ENCODE results near the gene TM9SF2. TPM values are rescaled to one million over a fixed set of nuclear protein-coding genes. Genes with fewer than 3 reads are reported as not detected.

TM9SF2 gene
- polyA plus RNA-seq, 3 donors = 54.0 to 255 (median 218) TPM

- no peaks in the 10 kb centered on the region for H3K9me3 ChIP-seq (replicated peaks in 1 of 2; ENCODE audit: control insufficient read depth in 1 of 2, insufficient read depth in 1 of 2, low read length in 2 of 2)
Measured at GRCh38 chr13:99587893-99588606, 86.8 kb downstream of the TM9SF2 start.

GRCh38 chr13:99589575-99589974 lies 88.3 kb downstream of the TM9SF2 start:
- intact Hi-C loops (cut with micrococcal nuclease) = no loop called here
- H3K27ac Mint-ChIP-seq = no peak overlapping the region
- H3K4me3 Mint-ChIP-seq = no peak overlapping the region
- Histone ChIP-seq H3K9ac (ENCODE audit: insufficient read depth, low read length, poor library complexity, severe bottlenecking) (no peak overlapping the region), H4K20me1 (ENCODE audit: insufficient read depth, low read length) (no peaks in the 10 kb centered on the region), H3K4me2 (replicated peaks; ENCODE audit: extremely low read depth, low read length, poor library complexity, severe bottlenecking) (no peak overlapping the region), H3K27me3 (ENCODE audit: control insufficient read depth in 2 of 2, insufficient read depth in 2 of 2, low read length in 2 of 2) (no peaks in the 10 kb centered on the region), H2AFZ (ENCODE audit: insufficient read depth, low read depth, low read length, poor library complexity, severe bottlenecking) (no peak overlapping the region), H3K4me3 (replicated peaks in 1 of 3; ENCODE audit: low read depth in 2 of 3, low read length in 3 of 3) (no peak overlapping the region), H3K79me2 (ENCODE audit: insufficient read depth, low read length) (no peaks in the 10 kb centered on the region), H3K36me3 (replicated peaks in 1 of 2; ENCODE audit: control insufficient read depth in 1 of 2, insufficient read depth in 2 of 2, low read length in 2 of 2) (no peaks in the 10 kb centered on the region), H3K4me1 (ENCODE audit: control insufficient read depth in 1 of 2, insufficient read depth in 2 of 2, low read length in 2 of 2) (no peaks in the 10 kb centered on the region), H3K9me3 (replicated peaks in 1 of 2; ENCODE audit: control insufficient read depth in 1 of 2, insufficient read depth in 1 of 2, low read length in 2 of 2) (no peaks in the 10 kb centered on the region), H3K27ac (ENCODE audit: low read depth in 1 of 2, low read length in 2 of 2) (no peak overlapping the region)
- 97% methylated on average over 3 of the region's 6 CpGs for WGBS (ENCODE audit: insufficient coverage)
- no peaks in the 10 kb centered on the region for H3K9me3 Mint-ChIP-seq
- no peak for DNase-seq
- H3K4me1 Mint-ChIP-seq = no peaks in the 10 kb centered on the region
- peaks cover 1 to 5% (median 4%) of the 10 kb centered on the region in 3 donors for H3K27me3 Mint-ChIP-seq (ENCODE audit: low read depth in 3 of 3)
- no peaks in the 10 kb centered on the region for H3K36me3 Mint-ChIP-seq
- no peak for TF ChIP-seq CTCF (IDR thresholded peaks at IDR 0.05)

More at GRCh38 chr13:99587893-99588606, 86.8 kb downstream of the TM9SF2 start:
- intact Hi-C loops (cut with micrococcal nuclease) = no loop called here
- H3K27me3 Mint-ChIP-seq (ENCODE audit: low read depth in 3 of 3) = peaks cover 1 to 4% (median 3%) of the 10 kb centered on the region in 3 donors
- H4K20me1 ChIP-seq (ENCODE audit: insufficient read depth, low read length) = no peaks in the 10 kb centered on the region
- WGBS (ENCODE audit: insufficient coverage) = 94% methylated on average over 3 of the region's 4 CpGs
- H3K27me3 ChIP-seq (ENCODE audit: control insufficient read depth in 2 of 2, insufficient read depth in 2 of 2, low read length in 2 of 2) = no peaks in the 10 kb centered on the region
- H3K79me2 ChIP-seq (ENCODE audit: insufficient read depth, low read length) = no peaks in the 10 kb centered on the region
- no peak overlapping the region for H3K4me3 ChIP-seq (replicated peaks in 1 of 3; ENCODE audit: low read depth in 2 of 3, low read length in 3 of 3)
- H3K27ac Mint-ChIP-seq = peak overlapping the region in 1 of 7 donors; percentile 56
- no peaks in the 10 kb centered on the region for H3K4me1 Mint-ChIP-seq
- no peak overlapping the region for H3K9ac ChIP-seq (ENCODE audit: insufficient read depth, low read length, poor library complexity, severe bottlenecking)
- H3K4me3 Mint-ChIP-seq = no peak overlapping the region
- DNase-seq = no peak
- H3K27ac ChIP-seq (ENCODE audit: low read depth in 1 of 2, low read length in 2 of 2) = no peak overlapping the region
- no peak overlapping the region for H3K4me2 ChIP-seq (replicated peaks; ENCODE audit: extremely low read depth, low read length, poor library complexity, severe bottlenecking)
- H3K4me1 ChIP-seq (ENCODE audit: control insufficient read depth in 1 of 2, insufficient read depth in 2 of 2, low read length in 2 of 2) = no peaks in the 10 kb centered on the region
- H2AFZ ChIP-seq (ENCODE audit: insufficient read depth, low read depth, low read length, poor library complexity, severe bottlenecking) = no peak overlapping the region
- H3K36me3 ChIP-seq (replicated peaks in 1 of 2; ENCODE audit: control insufficient read depth in 1 of 2, insufficient read depth in 2 of 2, low read length in 2 of 2) = no peaks in the 10 kb centered on the region
- no peaks in the 10 kb centered on the region for H3K9me3 Mint-ChIP-seq
- H3K36me3 Mint-ChIP-seq = no peaks in the 10 kb centered on the region
- no peak for TF ChIP-seq CTCF (IDR thresholded peaks at IDR 0.05)

Data from CD14-positive monocyte (primary cell).